ENCODE measurements around the gene NUDCD2.

The NUDCD2 gene, protein sequence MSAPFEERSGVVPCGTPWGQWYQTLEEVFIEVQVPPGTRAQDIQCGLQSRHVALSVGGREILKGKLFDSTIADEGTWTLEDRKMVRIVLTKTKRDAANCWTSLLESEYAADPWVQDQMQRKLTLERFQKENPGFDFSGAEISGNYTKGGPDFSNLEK

DNA sequence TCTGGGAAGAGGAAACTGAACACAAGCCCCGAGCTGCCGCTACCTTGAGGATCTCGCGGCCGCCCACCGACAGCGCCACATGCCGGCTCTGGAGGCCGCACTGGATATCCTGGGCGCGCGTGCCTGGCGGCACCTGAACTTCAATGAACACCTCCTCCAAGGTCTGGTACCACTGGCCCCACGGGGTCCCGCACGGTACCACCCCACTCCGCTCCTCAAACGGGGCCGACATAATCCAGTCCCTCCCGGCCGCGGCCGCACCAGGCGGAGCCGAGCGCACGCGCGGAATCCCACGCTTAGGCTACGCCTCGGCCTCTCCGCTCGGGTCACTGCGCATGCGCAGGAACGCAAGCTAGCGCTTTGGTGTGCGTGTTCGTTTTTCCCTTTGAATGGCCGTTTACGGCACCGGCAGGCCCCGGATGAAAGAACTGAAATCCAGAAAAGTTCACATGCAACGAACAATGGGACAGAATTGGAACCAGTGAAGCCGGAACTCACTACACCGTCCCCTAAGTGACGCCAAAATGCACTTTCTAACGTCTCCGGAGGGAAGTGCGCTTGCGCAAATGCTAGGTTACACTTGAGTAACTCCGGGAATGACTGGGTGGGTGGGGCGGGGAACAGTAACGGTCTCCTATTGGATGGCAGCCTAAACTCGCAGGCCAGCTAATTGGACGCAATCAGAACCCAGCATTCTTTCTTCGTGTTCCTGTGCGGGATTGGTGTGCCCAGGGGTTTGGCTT is at the start of gene NUDCD2:
TSS of gene NUDCD2 (minus strand) at position 284 of the 743 bp plus-strand sequence. CDS start at position 232, 52 bp downstream.
- DNase-seq: peak; percentile 92

DNA sequence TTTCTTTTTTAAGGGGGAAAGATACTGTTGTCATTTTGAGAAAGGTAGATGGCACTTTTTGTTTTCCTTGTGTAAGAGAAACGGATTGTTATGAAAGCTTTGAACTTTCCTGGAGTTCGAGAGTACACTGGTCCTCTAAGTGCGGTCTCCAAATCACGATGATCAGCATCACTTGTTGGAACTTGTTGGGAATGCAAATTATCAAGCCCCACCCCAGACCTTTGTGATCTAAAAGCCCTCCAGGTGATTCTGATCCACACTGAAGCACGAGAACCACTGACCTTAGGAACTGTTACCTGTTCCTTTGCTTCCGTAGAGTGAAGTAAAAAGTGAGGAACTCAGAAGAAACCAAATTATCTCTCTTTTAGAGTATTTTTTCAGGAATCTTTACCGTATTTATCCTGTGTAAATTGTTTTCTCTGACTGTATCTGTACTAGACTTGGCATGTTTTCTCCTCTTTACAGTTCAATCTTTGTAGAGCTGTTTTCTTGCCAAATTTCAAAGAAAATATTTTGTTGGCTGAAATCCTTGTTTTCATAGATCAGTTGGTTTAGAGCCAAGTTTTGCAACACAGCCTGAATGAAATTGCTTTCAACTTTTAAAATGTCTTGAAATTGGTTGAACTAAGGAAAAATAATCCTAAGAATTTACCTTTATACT is 49.5 kb upstream of the NUDCD2 start:
- DNase-seq: peak; percentile 49

DNA sequence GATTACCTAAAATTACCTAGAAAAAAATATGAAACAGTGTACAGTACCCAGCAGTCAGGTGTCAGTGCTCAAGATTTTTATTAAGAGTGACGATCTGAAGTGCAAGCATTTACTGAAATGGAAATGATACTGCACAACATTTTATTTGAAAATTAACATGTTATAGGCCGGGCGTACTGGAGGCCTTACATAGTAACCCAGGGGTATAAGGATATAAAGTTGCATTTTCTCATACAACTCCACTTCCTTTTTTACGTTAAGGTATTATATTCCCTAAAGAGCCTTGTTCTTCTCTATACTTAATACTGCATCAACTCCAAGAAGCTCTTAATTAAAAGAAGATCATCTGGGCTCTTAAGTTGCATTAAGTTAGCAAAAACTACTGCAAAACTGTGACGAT is 48.9 kb upstream of the NUDCD2 start:
- no peak for DNase-seq

DNA sequence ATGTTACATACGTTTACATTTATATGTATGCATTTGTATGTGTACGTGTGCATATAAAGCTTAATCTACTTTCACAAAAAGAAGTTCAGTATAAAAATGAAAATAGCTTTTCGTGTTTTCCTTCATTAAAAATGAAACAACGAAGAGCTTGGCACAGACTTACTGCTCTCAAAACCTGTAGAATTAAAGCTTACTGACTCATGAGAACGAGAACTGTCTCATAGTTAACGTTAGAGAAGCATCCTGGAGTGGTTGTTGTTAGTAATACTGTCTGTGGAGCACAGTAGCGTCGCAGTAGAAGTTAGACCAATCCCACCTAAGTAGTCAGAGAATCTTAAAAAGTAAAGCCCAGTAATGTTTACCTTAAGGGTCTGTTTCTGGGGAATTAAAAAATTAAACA is 46.8 kb upstream of the NUDCD2 start:
- DNase-seq: no peak

DNA sequence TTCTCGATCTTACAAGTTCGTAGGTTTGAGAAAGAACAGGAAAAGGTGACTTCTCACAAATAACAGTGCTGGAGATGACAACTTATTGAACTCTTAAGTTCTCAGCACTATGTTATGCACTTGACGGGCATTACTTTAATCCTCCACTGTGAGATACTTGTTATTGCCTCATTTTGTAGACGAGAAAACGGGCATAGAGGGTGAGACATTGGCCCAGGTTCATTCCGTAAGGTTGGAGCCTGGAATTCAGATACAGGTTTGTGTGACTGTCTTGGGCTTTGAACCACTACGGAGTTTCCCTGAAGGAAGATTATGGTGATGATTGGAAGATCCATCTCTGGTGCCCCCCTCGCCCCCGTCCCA is 46.2 kb upstream of the NUDCD2 start:
- DNase-seq: no peak

DNA sequence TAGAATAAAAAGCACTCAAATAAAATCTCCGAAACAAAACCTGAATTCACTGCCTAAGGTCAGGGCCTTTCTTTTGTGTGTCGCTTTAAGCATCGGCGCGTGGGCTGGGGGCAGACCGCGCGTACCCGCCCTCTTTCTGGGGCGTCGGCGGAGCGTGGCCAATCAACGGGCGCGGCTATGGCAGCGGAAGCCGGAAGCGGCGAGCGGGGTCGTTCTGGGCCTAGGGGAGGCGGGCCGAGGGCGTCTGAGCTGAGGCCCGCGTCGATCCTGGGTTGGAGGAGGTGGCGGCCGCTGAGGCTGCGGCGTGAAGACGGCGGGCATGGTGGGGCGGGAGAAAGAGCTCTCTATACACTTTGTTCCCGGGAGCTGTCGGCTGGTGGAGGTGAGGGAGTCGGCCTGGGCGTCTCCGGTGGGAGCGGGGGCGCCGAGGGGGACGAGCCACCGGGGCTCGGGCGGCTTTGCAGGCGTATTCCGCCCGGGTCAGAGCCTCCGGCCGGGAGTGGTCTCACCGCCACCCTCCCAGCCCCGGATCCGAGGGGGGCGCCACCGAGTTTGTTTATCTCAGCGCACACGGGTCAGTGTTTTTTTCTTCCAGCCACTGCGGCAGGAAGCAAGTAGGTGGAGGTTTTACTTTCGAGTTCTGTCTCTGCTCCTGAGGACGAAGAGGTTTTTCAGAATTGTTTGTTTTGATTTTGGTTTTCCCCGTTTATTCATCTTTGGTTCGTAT is 45.6 kb upstream of the NUDCD2 start, which contains the start of gene MAT2B:
TSS of gene MAT2B (plus strand) at position 252 of the 727 bp plus-strand sequence. CDS start at position 320, 68 bp downstream.
- DNase-seq: peak; percentile 94

DNA sequence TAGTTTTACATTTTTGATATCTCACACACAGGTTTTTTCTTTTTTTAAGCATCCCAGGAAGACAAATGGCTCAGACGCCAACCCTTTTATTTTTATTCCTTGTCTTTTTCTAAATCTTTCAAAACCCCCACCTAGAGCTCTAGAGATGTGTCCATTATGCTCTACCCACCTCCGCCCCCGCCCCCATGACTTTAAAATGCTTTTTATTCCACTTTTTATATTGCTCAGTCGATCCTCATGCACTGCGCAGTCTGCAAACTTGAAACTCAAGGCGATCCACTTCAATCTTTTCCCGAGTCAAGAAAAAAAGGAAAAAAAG is 45.1 kb upstream of the NUDCD2 start:
- DNase-seq: no peak

DNA sequence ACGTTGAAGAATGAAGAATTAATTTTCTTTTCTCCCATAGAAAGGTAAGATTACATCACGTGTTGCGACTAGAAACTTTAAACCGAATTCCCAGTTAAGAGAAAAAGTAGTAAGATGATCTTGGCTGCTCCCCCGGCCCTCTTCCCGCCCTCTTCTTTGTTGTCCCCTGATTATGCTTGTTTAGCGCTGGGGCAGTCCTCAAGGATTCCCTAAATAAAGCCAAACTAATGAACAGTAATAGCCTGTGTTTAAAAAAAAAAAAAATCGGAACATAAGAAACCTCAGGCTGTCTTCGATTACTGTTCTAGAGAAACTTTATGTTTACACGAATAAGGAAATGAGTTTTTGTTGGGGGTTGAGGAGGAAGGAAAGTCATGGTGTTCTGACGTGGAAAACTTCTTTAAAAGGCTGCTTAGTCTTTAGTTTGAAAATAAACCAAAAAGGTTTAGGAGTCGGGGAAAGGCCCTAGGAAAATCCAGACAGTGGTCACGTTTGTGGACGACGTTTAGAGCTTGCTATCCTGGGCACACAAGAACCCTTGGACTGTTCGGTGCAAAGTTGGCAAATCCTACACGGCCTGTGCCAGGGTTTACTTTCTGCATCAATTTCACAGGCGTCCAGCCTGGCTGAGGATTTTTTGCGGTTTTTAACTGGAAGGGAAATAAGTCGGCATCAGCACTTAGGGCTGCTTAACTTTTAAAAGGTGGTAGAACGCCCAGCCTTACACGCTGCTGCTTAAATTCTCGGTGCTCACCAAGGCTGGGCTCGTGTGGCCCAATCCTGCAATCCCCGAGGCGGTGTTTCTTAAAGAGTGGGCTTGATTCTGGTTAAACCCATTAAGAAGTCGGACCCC is 44.4 kb upstream of the NUDCD2 start:
- DNase-seq: peak; percentile 24

DNA sequence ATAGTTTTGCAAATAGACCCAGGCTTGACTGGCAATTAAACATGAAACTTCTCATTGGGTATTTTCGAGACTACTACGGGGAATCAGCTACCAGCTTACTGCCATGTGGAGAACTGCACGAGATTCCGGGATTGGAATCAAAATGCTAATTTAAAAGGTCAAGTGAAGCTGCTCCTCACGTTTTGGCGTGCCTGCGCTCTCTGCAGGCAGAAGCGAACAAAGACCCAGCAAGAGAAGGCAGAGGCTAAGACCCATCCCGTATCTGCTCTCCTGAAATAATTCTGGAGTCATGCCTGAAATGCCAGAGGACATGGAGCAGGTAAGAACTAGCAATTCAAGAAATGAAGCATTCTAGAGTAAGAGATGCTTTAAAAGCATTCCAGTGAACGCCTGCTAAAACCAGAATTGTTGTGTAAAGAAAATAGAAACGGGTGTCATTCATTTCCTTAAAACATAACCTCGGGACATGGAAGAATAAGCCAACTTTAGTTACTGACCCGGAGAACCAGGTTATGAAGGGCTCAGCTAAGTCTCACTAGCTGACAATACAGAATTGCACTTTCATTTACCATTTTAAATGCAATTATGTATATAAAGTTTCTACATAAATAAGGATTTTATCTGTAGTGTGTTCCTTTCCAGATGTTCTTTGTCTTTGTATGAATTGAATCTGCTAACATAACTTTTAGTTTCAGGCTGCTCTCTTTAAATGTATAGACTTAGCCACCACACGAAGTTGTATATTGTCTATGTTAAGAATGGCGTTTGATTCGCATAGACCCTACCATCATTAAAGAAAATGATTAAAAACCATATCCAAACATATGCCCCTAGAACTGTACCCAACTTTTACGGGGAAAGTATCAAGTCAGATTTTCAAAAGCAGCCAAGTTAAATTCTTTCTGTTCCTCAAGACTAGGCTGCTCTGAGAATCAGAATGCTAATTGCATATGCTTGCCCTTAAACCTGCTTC is 43.5 kb upstream of the NUDCD2 start:
- no peak for DNase-seq

DNA sequence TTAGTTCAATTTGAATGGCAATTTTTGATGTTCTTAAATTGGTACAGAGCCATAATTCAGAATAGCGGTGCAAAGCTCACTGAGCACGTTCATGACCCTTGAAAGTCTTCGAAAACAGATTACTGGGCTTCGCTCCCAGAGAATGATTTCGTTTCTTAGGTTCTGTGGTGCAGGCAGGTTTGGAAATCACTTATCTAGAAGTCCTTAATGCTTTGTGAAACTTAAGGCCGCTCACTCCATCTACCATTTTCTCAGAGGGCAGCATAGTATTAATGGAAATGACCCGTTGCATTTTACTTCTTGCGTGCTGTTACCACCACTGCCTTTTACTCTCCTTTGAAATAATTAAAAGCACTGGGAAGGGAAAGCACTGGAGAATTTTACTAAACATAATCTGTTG is 42.6 kb upstream of the NUDCD2 start:
- no peak for DNase-seq

DNA sequence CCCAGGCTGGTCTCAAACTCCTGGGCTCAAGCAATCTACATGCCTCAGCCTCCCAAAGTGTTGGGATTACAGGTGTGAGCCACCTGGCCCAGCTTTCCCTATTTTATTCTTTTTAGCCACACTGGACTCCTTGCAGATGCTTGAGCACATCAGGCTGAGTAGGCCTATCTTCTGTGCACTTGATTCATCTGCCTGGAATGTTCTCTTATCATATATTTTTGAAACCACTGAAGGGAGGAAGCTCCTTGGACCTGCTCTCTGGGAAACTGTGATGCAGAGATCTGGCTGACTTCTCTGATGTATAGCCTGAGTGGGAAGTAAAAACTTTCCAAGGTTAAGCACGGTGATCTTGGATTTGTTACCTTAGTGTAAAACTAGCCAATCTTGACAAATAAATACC is 39.0 kb upstream of the NUDCD2 start:
- DNase-seq: no peak

DNA sequence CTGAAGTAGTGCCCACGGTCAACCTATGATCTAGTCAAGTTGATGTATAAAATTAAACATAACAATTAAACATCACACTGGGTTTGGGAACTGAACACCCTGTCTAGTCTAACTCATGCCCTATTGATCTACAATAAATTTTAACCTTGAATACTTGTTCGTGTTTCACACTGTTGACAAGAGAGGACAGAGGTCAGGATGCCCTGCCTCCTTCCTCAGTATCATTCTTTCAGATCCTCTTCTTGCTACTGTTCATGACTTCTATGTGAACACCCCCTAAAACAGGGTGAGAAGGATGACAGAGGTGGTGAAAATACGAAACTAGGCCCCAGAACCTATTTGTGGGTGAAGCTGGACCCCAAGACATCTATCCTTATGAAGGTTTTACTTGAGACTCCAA is 37.4 kb upstream of the NUDCD2 start:
- DNase-seq: no peak

DNA sequence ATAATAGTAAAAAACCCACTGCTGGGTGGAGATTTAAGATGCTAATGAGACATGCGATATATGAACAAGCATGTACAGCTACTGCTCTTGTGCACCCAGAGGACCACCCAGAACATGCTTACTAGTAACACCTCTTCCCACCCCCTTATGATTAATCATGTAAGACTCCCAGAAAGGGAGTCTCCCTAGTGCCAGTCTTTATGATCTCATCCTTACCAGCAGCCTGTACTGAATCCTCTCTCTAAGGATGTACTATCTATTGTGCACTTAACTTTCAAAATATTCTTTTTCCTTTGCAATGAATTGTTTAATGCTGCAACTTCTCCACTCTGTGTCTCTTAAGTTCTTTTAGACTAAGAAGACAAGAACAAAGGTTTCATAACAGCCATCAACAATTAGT is 36.4 kb upstream of the NUDCD2 start:
- DNase-seq: no peak

DNA sequence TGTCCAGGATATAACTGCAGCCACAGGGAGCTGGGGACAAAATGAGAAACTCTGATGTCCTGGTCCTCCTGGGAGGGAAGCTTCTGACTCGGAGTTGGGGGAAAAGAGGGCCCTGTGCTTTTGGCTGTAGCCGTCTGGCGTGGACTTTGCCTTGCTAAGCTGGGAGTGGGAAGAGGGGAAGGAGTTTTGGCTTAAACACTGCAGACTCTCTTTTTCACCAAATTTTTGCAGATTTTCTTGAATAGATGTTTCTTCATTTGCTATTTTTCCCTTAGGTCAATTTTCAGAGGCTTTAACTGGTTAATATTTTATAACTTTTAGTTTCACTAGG is 29.8 kb upstream of the NUDCD2 start:
- no peak for DNase-seq

DNA sequence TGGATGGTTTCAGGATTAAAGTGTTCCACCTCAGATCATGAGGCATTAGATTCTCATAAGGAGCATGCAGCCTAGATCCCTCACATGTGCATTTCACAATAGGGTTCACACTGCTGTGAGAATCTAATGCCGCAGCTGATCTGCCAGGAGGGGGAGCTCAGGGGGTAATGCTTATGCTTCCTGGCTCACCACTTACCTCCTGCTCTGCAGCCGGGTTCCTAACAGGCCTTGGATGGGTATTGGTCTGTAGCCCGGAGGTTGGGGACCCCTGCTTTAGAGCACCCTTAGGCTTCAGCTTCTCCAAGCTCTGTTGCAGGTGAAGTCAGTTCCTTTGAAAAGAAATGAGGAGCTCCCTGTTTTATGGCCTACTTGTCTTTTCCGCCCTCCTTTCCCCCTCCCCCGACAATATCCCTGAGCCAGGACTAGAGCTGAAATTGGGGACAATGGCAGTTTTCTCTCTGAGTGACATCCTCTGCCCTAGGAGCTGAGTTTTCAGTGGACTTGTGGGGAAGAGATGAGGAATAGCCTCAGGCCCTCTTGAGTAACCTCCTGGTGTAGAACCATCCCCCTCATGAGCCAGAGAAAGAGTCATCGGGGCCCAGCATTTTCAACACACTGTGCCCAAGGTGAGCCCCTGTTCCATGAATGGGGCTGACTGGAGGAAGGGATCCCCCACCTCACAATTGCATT is 29.3 kb upstream of the NUDCD2 start:
- DNase-seq: no peak

DNA sequence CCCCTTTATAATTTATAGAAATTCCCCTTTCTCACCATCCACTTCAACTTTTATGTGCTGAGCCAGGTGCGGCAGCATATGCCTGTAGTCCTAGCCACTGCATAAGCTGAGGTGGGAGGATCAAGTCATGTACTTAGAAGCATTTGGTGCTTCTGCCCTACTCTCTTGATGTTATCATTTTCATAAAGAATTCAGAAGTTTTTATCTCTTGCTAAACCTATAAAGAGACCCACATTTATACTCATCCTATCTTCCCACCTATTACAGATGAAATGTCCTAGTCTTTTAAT is 19.0 kb upstream of the NUDCD2 start:
- no peak for DNase-seq

DNA sequence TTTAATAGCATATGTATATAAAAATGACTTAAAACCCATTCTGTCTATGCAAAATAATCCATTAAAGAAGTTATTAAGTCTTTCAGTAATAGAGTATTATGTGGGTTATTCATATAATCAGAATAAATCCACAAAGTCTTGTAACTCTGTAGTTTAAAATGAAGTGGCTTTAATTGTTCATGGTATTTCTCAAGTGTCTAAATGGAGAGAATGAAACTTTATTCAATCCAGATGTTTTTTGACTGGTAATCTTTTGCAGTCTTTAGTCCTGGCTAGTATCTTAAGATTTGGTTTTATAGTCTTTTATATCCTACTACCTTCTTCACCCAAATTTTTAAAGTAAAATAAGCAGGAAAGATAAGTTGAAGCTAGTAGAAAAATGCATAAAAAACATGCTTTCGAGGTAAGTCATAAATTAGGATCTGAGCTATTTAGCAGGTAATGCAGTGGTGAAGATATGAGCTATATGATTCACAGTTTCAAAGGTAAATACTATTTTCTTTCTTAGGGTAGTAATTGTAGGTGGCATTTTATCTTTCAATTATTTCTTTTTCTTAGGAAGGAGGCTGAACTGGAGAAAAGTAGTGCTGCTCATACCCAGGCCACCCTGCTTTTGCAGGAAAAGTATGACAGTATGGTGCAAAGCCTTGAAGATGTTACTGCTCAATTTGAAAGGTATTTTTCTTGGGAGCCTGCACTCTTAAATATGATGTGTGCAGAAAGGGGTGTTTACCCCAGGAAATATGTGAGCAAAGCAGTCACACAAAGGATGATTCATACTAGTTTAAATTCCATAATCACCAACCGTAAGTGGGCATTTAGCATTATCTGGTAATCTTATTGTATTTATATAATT is 18.5 kb upstream of the NUDCD2 start:
- DNase-seq: no peak

DNA sequence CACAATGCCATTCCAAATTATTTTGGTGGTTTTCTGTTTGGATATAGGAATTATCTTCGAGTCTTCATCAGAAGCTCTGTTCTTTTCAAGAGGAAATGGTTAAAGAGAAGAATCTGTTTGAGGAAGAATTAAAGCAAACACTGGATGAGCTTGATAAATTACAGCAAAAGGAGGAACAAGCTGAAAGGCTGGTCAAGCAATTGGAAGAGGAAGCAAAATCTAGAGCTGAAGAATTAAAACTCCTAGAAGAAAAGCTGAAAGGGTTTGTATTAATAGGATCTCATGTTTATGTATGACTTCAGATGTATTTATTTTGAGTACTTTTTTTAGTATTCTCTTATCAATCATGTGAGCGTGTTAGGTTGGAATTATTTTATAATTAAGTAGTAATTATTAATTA is 15.5 kb upstream of the NUDCD2 start:
- DNase-seq: no peak

DNA sequence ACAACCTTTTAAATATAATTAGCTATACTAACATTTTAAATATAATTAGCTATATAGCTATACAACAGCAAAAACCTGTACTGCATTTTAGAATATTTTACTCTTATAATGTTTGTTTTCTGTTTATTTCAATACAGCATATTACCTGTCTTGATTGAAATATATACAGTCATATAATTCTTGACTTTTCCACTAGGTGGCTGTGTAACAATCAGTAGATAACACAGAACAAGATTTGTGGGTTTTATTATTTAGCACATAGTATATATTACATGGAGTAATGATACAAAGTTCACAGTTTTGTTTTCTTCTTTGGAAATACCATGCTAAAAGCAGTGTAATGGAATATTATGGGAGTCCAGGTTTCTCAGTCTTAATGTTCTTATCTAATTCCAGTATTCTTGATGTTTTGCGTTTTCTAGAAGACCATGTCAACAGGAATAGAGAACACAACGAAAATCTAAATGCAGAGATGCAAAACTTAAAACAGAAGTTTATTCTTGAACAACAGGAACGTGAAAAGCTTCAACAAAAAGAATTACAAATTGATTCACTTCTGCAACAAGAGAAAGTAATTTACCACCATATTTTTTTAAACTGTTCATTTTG is 13.8 kb upstream of the NUDCD2 start:
- no peak for DNase-seq

DNA sequence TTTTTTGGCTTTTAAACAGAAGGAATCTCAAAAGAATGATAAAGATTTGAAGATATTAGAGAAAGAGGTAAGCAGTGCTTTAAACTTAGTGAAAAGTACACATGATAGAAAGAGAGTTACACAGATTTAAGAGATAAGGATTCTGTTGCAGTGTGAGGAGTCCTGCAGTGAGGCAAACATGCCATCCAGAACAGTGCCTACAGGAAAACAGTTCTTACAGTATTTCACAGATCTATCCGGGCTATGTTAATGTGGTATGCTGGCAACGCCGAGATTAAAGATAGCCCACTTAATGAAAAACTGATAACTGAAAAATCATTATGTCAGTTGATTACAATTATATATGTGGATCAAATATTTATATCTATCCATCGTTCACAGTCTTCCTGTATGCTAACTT is 7.8 kb upstream of the NUDCD2 start:
- DNase-seq: no peak

Measured in NCI-H1048 (cell line).